IMR-90 (cell line): ENCODE data around the gene SSBP3. TPM values are rescaled to one million over a fixed set of nuclear protein-coding genes. Genes with fewer than 3 reads are reported as not detected.

Experiments
- ATAC-seq: fragments of 200-7000 bp; cut with Tn5 transposase; 2 replicates; pipeline ENCODE4 v1.9.1; 2020; ENCODE audit warnings: low read depth, mild to moderate bottlenecking, moderate library complexity
- BruUV-seq: library from RNA; stranded (reverse); fragments of 400-500 nt; replicated peaks from 2 replicates; lab custom pipeline; 2021; lab: Mats Ljungman, UMichigan
- CTCF ChIA-PET: fragments of 300-600 bp; formaldehyde crosslinking; extraction: SDS; loops from one replicate; lab custom pipeline; 2021; ENCODE audit warnings: antibody characterized with exemption; lab: Yijun Ruan, JAX
- POLR2A ChIA-PET: fragments of 300-600 bp; sonication (Branson Sonifier 250); formaldehyde crosslinking; loops from one replicate; lab custom pipeline; 2022; ENCODE audit warnings: antibody characterized with exemption; ENCODE audit not compliant: unreplicated experiment; lab: Charles Lee
- DNase-seq: peaks from one replicate; pipeline ENCODE4 v3.0.0; 2013
- H2AFZ ChIP-seq: replicated peaks from 2 replicates; pipeline ENCODE3; 2013; ENCODE audit warnings: low read length, mild to moderate bottlenecking; ENCODE audit not compliant: poor library complexity
- H2AK5ac ChIP-seq: 2 replicates; pipeline ENCODE4 v1.6.1; 2013; ENCODE audit warnings: low read depth, low read length, inconsistent platforms
- H2AK9ac ChIP-seq: replicated peaks from 2 replicates; pipeline ENCODE3; 2013; ENCODE audit warnings: mild to moderate bottlenecking, low read depth, low read length, moderate library complexity; ENCODE audit not compliant: poor library complexity
- H2BK120ac ChIP-seq: 2 replicates; pipeline ENCODE4 v1.6.1; 2013; ENCODE audit warnings: low read depth, low read length, inconsistent platforms
- H2BK15ac ChIP-seq: 3 replicates; pipeline ENCODE4 v1.6.1; 2013; ENCODE audit warnings: low read depth, low read length, inconsistent platforms
- H2BK20ac ChIP-seq: 2 replicates; pipeline ENCODE4 v1.6.1; 2013; ENCODE audit warnings: low read depth, mild to moderate bottlenecking, inconsistent platforms, low read length, moderate library complexity
- H2BK5ac ChIP-seq: 2 replicates; pipeline ENCODE4 v1.6.1; 2013; ENCODE audit warnings: mild to moderate bottlenecking, low read depth, low read length, inconsistent platforms; ENCODE audit not compliant: poor library complexity, severe bottlenecking
- H3K14ac ChIP-seq: replicated peaks from 2 replicates; pipeline ENCODE4 v1.6.1; 2013; ENCODE audit warnings: low read depth, low read length, inconsistent platforms
- H3K18ac ChIP-seq: 2 replicates; pipeline ENCODE4 v1.6.1; 2013; ENCODE audit warnings: low read depth, low read length, control low read depth
- H3K23ac ChIP-seq: 2 replicates; pipeline ENCODE4 v1.6.1; 2013; ENCODE audit warnings: low read depth, low read length, inconsistent platforms
- H3K27ac ChIP-seq: 2 replicates; pipeline ENCODE4 v1.5.1; 2013; ENCODE audit warnings: mild to moderate bottlenecking, control low read depth, low read length; ENCODE audit not compliant: insufficient read depth
- H3K27me3 ChIP-seq: 2 replicates; pipeline ENCODE4 v1.6.1; 2013; ENCODE audit warnings: low read length; ENCODE audit not compliant: control insufficient read depth, insufficient read depth
- H3K36me3 ChIP-seq: 2 replicates; pipeline ENCODE4 v1.6.1; 2013; ENCODE audit warnings: low read length, mixed read lengths; ENCODE audit not compliant: control insufficient read depth, insufficient read depth
- H3K4ac ChIP-seq: 2 replicates; pipeline ENCODE4 v1.6.1; 2013; ENCODE audit warnings: low read depth, low read length, inconsistent platforms
- H3K4me1 ChIP-seq: 2 replicates; pipeline ENCODE4 v1.6.1; 2013; ENCODE audit warnings: low read length, mixed read lengths; ENCODE audit not compliant: control insufficient read depth, insufficient read depth
- H3K4me2 ChIP-seq: 2 replicates; pipeline ENCODE4 v1.6.1; 2013; ENCODE audit warnings: low read depth, mild to moderate bottlenecking, control low read depth, low read length, moderate library complexity
- H3K4me3 ChIP-seq: 2 replicates; pipeline ENCODE4 v1.5.1; 2013; ENCODE audit warnings: low read depth, mild to moderate bottlenecking, control low read depth, low read length, moderate library complexity; ENCODE audit not compliant: insufficient read depth
- H3K56ac ChIP-seq: 2 replicates; pipeline ENCODE4 v1.6.1; 2013; ENCODE audit warnings: low read length, inconsistent platforms; ENCODE audit not compliant: insufficient read depth; ENCODE audit errors: extremely low read depth
- H3K79me1 ChIP-seq, 2 experiments: 2 replicates each; pipeline ENCODE4 v1.6.1; 2013; ENCODE audit warnings: low read length in 2 of 2, inconsistent platforms in 1 of 2, low read depth in 1 of 2
- H3K9ac ChIP-seq: 2 replicates; pipeline ENCODE4 v1.6.1; 2013; ENCODE audit warnings: low read depth, low read length, control low read depth
- H3K9me1 ChIP-seq: 2 replicates; pipeline ENCODE4 v1.6.1; 2013; ENCODE audit warnings: low read length, inconsistent platforms; ENCODE audit not compliant: insufficient read depth
- H3K9me3 ChIP-seq: 2 replicates; pipeline ENCODE4 v1.6.1; 2013; ENCODE audit warnings: low read length; ENCODE audit not compliant: control insufficient read depth, insufficient read depth
- H4K20me1 ChIP-seq: 2 replicates; pipeline ENCODE4 v1.6.1; 2013; ENCODE audit warnings: low read length, inconsistent platforms; ENCODE audit not compliant: insufficient read depth
- H4K5ac ChIP-seq: 2 replicates; pipeline ENCODE4 v1.6.1; 2013; ENCODE audit warnings: mild to moderate bottlenecking, low read depth, low read length, control low read depth
- H4K8ac ChIP-seq, 2 experiments: 2 replicates each; pipeline ENCODE4 v1.6.1; 2013; ENCODE audit warnings: low read depth in 2 of 2, low read length in 2 of 2, control low read depth in 1 of 2, inconsistent platforms in 1 of 2
- H4K91ac ChIP-seq: 2 replicates; pipeline ENCODE4 v1.6.1; 2013; ENCODE audit warnings: low read depth, low read length, inconsistent platforms; ENCODE audit not compliant: insufficient read depth
- BHLHE40 ChIP-seq: fragments of 150-350 bp; IDR thresholded peaks from 2 replicates; pipeline ENCODE4 v1.6.1; 2016; ENCODE audit warnings: mild to moderate bottlenecking, low read depth, low read length
- CHD1 ChIP-seq: IDR thresholded peaks from 2 replicates; pipeline ENCODE4 v1.6.1; 2012; ENCODE audit warnings: low read depth, low read length, improper control_type of control experiment
- FOS ChIP-seq: fragments of 150-350 bp; IDR thresholded peaks from 2 replicates; pipeline ENCODE4 v1.6.1; 2016; ENCODE audit warnings: low read depth, low read length
- POLR2A ChIP-seq: IDR thresholded peaks from 2 replicates; pipeline ENCODE4 v1.6.1; 2012; ENCODE audit warnings: mild to moderate bottlenecking, low read depth, low read length
- SMC3 ChIP-seq: fragments of 150-350 bp; IDR thresholded peaks from 2 replicates; pipeline ENCODE4 v1.6.1; 2016; ENCODE audit warnings: low read depth, mild to moderate bottlenecking, antibody characterized with exemption, low read length, moderate library complexity
- WGBS, 2 experiments: methylation state at CpG; one replicate each; pipeline versions ENCODE4 v1.1.5 to v1.1.7; 2013; ENCODE audit warnings: missing lambda C conversion rate in 2 of 2; ENCODE audit not compliant: insufficient read length in 1 of 2; ENCODE audit errors: extremely low coverage in 2 of 2; 5-methylcytosine and 5-hydroxymethylcytosine counted together
- dilution Hi-C: fragments of 300-500 bp; cut with HindIII; formaldehyde crosslinking; loops from one replicate; pipeline ENCODE4 v1.14.3; 2018; ENCODE audit warnings: low sequenced_read_pairs; ENCODE audit not compliant: unreplicated experiment
- in situ Hi-C: fragments of 300-500 bp; cut with MboI; formaldehyde crosslinking; loops from 3 replicates; pipeline ENCODE4 v1.14.3; 2019; ENCODE audit warnings: low sequenced_read_pairs, inconsistent platforms, mixed read lengths
- intact Hi-C: fragments of 100-400 bp; cut with micrococcal nuclease; formaldehyde crosslinking; loops from 2 replicates; pipeline ENCODE4 v1.10.0; 2022
- polyA plus RNA-seq, 3 experiments: library from polyadenylated mRNA; depleted of rRNA; stranded (reverse); fragments of >200 nt; gene quantifications; 2 replicates each; pipeline ENCODE4 v1.2.3, GENCODE V29; 2012; ENCODE audit warnings: low replicate concordance in 1 of 3
- total RNA-seq: library from RNA; depleted of rRNA; stranded (reverse); fragments of >200 nt; gene quantifications from 2 replicates; pipeline ENCODE4 v1.2.3, GENCODE V29; 2012
- TF ChIP-seq, protein P1 (sequence below): fragments of 150-350 bp; IDR thresholded peaks from 2 replicates; pipeline ENCODE4 v1.6.1; 2016; ENCODE audit warnings: low read depth, mild to moderate bottlenecking, low read length, moderate library complexity, borderline replicate concordance
- TF ChIP-seq, protein P2 (sequence below): conservative IDR thresholded peaks from 2 replicates; pipeline ENCODE4 v1.5.1; 2012; ENCODE audit warnings: mild to moderate bottlenecking, low read depth, low read length, improper control_type of control experiment

Gene SSBP3
- total and polyA plus RNA-seq, 2 of the 4 experiments (the other 2 are of a cell fraction) = 10.9 to 39.6 TPM

DNA sequence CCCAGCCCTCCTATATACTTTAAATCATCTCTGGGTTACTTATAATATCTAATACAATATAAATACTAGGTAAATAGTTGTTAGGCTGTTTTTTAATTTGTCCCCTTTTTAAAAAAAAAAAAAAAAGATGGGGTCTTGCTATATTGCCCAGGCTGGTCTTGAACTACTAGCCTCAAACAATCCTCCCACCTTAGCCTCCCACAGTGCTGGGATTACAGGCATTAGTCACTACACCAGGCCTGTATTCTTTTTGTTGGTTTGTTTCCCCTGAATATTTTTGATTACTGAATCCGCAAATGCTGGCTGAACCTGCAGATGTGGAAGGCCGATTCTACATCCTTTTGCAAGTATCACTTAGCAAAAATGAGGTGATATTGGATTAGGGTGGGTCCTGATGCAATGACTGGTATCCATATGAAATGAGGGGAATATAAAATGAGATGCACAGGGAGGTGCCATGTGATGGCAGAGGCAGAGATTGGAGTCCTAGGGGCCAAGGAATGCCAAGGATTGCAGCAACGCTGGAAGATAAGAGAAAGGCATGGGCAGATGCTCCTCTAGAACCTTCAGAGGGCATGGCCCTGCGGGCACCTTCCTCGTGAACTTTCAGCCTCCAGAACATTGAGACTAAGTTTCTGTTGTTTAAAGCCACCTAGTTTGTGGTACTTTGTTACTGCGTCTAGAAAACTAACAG, 58.8 kb downstream of the SSBP3 start:
- Histone ChIP-seq H3K18ac (no peak overlapping the region), H3K79me1 (peaks cover 55 to 87% of the 10 kb centered on the region in 2 experiments), H2BK15ac (no peak overlapping the region), H3K4me2 (no peak overlapping the region), H2AK9ac (no peak overlapping the region), H3K4me3 (no peak overlapping the region), H2AFZ (no peak overlapping the region), H3K9ac (no peak overlapping the region), H4K91ac (no peak overlapping the region), H4K5ac (no peak overlapping the region), H3K9me3 (no peaks in the 10 kb centered on the region), H3K14ac (no peak overlapping the region), H2AK5ac (no peak overlapping the region), H3K4me1 (peaks cover 5% of the 10 kb centered on the region), H2BK120ac (no peak overlapping the region), H2BK20ac (no peak overlapping the region), H3K23ac (no peak overlapping the region), H4K20me1 (peaks cover 19% of the 10 kb centered on the region), H2BK5ac (no peak overlapping the region), H3K9me1 (peaks cover 28% of the 10 kb centered on the region), H3K56ac (no peak overlapping the region), H3K27me3 (no peaks in the 10 kb centered on the region), H3K36me3 (peaks cover 11% of the 10 kb centered on the region), H4K8ac (no peak overlapping the region), H3K27ac (no peak overlapping the region), H3K4ac (no peak overlapping the region)
- dilution Hi-C loops = no loop called here
- in situ Hi-C loops = no loop called here
- 100% methylated on average over 3 of the region's 6 CpGs; no CpG with 5 or more reads in 1 of the 2 experiments for WGBS, 2 experiments
- ChIA-PET POLR2A (no interaction called here), CTCF (no interaction called here)
- intact Hi-C loops = no loop called here
- BruUV-seq = no TSS peak
- TF ChIP-seq FOS = no peak
- TF ChIP-seq POLR2A = no peak
- TF ChIP-seq BHLHE40 = no peak
- no peak for TF ChIP-seq SMC3
- TF ChIP-seq, protein P1, sequence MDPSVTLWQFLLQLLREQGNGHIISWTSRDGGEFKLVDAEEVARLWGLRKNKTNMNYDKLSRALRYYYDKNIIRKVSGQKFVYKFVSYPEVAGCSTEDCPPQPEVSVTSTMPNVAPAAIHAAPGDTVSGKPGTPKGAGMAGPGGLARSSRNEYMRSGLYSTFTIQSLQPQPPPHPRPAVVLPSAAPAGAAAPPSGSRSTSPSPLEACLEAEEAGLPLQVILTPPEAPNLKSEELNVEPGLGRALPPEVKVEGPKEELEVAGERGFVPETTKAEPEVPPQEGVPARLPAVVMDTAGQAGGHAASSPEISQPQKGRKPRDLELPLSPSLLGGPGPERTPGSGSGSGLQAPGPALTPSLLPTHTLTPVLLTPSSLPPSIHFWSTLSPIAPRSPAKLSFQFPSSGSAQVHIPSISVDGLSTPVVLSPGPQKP = no peak
- TF ChIP-seq CHD1 = no peak
- TF ChIP-seq, protein P2, sequence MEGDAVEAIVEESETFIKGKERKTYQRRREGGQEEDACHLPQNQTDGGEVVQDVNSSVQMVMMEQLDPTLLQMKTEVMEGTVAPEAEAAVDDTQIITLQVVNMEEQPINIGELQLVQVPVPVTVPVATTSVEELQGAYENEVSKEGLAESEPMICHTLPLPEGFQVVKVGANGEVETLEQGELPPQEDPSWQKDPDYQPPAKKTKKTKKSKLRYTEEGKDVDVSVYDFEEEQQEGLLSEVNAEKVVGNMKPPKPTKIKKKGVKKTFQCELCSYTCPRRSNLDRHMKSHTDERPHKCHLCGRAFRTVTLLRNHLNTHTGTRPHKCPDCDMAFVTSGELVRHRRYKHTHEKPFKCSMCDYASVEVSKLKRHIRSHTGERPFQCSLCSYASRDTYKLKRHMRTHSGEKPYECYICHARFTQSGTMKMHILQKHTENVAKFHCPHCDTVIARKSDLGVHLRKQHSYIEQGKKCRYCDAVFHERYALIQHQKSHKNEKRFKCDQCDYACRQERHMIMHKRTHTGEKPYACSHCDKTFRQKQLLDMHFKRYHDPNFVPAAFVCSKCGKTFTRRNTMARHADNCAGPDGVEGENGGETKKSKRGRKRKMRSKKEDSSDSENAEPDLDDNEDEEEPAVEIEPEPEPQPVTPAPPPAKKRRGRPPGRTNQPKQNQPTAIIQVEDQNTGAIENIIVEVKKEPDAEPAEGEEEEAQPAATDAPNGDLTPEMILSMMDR = no peak
- ATAC-seq (no peak), DNase-seq (no peak)
